ENCODE measurements around the gene ABCC2. TPM values are rescaled to one million over a fixed set of nuclear protein-coding genes. Genes with fewer than 3 reads are reported as not detected.
"Not testable (repeated sequence)": the region's sequence is repeated elsewhere in the genome, so short reads cannot be mapped to it uniquely, and the experiment has no call there.

Gene ABCC2
- total RNA-seq, 1 donor from 2014 or later = 0.04 TPM

DNA sequence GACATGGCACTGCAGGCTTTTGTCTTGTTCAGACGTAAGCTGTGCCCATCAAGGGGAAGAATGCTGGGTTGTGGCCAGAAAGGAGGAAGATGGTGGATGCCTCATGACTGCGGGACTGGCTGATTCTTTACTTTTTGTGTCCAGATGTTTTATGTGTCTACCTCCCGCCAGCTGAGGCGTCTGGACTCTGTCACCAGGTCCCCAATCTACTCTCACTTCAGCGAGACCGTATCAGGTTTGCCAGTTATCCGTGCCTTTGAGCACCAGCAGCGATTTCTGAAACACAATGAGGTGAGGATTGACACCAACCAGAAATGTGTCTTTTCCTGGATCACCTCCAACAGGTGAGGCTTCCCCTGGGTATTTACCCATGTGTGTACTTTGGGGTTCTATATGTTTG is 53.5 kb downstream of the ABCC2 start:
- TF ChIP-seq, protein P1, sequence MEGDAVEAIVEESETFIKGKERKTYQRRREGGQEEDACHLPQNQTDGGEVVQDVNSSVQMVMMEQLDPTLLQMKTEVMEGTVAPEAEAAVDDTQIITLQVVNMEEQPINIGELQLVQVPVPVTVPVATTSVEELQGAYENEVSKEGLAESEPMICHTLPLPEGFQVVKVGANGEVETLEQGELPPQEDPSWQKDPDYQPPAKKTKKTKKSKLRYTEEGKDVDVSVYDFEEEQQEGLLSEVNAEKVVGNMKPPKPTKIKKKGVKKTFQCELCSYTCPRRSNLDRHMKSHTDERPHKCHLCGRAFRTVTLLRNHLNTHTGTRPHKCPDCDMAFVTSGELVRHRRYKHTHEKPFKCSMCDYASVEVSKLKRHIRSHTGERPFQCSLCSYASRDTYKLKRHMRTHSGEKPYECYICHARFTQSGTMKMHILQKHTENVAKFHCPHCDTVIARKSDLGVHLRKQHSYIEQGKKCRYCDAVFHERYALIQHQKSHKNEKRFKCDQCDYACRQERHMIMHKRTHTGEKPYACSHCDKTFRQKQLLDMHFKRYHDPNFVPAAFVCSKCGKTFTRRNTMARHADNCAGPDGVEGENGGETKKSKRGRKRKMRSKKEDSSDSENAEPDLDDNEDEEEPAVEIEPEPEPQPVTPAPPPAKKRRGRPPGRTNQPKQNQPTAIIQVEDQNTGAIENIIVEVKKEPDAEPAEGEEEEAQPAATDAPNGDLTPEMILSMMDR (IDR thresholded peaks at IDR 0.05; ENCODE audit: insufficient read depth, low read length, poor library complexity, severe bottlenecking) = no peak
- H3K4me3 ChIP-seq (ENCODE audit: low read depth, low read length) = no peak overlapping the region
- H3K27me3 ChIP-seq (ENCODE audit: control insufficient read depth, insufficient read depth, low read length) = no peaks in the 10 kb centered on the region
- H3K36me3 ChIP-seq (ENCODE audit: control insufficient read depth, insufficient read depth, low read length) = no peaks in the 10 kb centered on the region
- no peak for DNase-seq (ENCODE audit: low read depth)

GRCh38 chr10:99836711-99837110 is 54.3 kb downstream of the ABCC2 start:
- Histone ChIP-seq H3K36me3 (ENCODE audit: control insufficient read depth, insufficient read depth, low read length) (no peaks in the 10 kb centered on the region), H3K27me3 (ENCODE audit: control insufficient read depth, insufficient read depth, low read length) (no peaks in the 10 kb centered on the region), H3K4me3 (ENCODE audit: low read depth, low read length) (no peak overlapping the region)
- DNase-seq (ENCODE audit: low read depth) = no peak
- TF ChIP-seq, protein P1 (IDR thresholded peaks at IDR 0.05; ENCODE audit: insufficient read depth, low read length, poor library complexity, severe bottlenecking) = no peak

- not testable (repeated sequence) for H3K36me3 ChIP-seq (ENCODE audit: control insufficient read depth, insufficient read depth, low read length); H3K27me3 ChIP-seq (ENCODE audit: control insufficient read depth, insufficient read depth, low read length); H3K4me3 ChIP-seq (ENCODE audit: low read depth, low read length); DNase-seq (ENCODE audit: low read depth)
Observed at GRCh38 chr10:99840859-99841258, 58.4 kb downstream of the ABCC2 start.

GRCh38 chr10:99841746-99842145 is 59.3 kb downstream of the ABCC2 start:
- no peak for DNase-seq (ENCODE audit: low read depth)
- TF ChIP-seq, protein P1 (IDR thresholded peaks at IDR 0.05; ENCODE audit: insufficient read depth, low read length, poor library complexity, severe bottlenecking) = no peak
- no peaks in the 10 kb centered on the region for H3K27me3 ChIP-seq (ENCODE audit: control insufficient read depth, insufficient read depth, low read length)
- H3K4me3 ChIP-seq (ENCODE audit: low read depth, low read length) = no peak overlapping the region
- H3K36me3 ChIP-seq (ENCODE audit: control insufficient read depth, insufficient read depth, low read length) = no peaks in the 10 kb centered on the region

GRCh38 chr10:99843310-99843709 is 60.9 kb downstream of the ABCC2 start:
- H3K4me3 ChIP-seq (ENCODE audit: low read depth, low read length) = no peak overlapping the region
- no peaks in the 10 kb centered on the region for H3K36me3 ChIP-seq (ENCODE audit: control insufficient read depth, insufficient read depth, low read length)
- no peak for DNase-seq (ENCODE audit: low read depth)
- TF ChIP-seq, protein P1 (IDR thresholded peaks at IDR 0.05; ENCODE audit: insufficient read depth, low read length, poor library complexity, severe bottlenecking) = no peak
- no peaks in the 10 kb centered on the region for H3K27me3 ChIP-seq (ENCODE audit: control insufficient read depth, insufficient read depth, low read length)

DNA sequence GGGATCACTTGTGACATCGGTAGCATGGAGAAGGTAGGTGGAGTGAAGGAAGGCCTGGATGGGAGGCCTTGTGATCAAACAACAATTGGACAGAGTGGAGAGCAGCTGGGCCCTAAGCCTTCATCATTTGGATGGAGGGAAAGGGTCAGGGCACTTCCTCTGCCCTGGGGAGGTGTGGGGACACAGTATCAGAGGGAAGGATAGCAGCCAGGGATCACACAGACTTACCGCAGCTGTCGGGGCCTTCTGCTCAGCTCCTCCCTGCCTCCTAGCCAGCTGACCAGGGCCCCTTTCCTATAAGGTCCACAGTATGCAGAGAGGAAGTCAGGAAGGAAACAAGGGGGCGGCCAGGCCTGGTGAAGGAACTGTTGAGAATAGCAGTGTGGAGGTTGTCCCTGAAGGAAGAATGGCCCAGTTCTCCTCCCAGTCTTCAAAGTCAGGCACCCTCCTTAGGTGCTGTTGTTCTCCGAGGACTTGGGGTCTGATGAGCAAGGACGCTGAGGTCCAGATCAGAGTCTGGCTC is 62.1 kb downstream of the ABCC2 start:
- H3K36me3 ChIP-seq (ENCODE audit: control insufficient read depth, insufficient read depth, low read length) = no peaks in the 10 kb centered on the region
- no peak overlapping the region for H3K4me3 ChIP-seq (ENCODE audit: low read depth, low read length)
- H3K27me3 ChIP-seq (ENCODE audit: control insufficient read depth, insufficient read depth, low read length) = no peaks in the 10 kb centered on the region
- DNase-seq (ENCODE audit: low read depth) = no peak
- TF ChIP-seq, protein P1 (IDR thresholded peaks at IDR 0.05; ENCODE audit: insufficient read depth, low read length, poor library complexity, severe bottlenecking) = no peak
